Measurements from ENCODE around the gene OR13J1.

OR13J1 gene

GRCh38 chr9:35852876-35853865 is 17.0 kb downstream of the OR13J1 start:
- Histone ChIP-seq H3K4me3 (IDR thresholded peaks at IDR 0.05; ENCODE audit: insufficient read depth, low read depth, low read length) (no peak overlapping the region), H3K9ac (no peak overlapping the region), H3K4me1 (ENCODE audit: low read depth, poor library complexity, severe bottlenecking) (peaks cover 28% of the 10 kb centered on the region), H2AFZ (ENCODE audit: low read depth) (no peak overlapping the region), H4K20me1 (ENCODE audit: insufficient read depth) (no peaks in the 10 kb centered on the region), H3K79me2 (ENCODE audit: insufficient read depth, low read depth) (no peaks in the 10 kb centered on the region), H3K36me3 (ENCODE audit: insufficient read depth) (no peaks in the 10 kb centered on the region), H3K4me2 (no peak overlapping the region), H3K27me3 (ENCODE audit: insufficient read depth, low read depth) (no peaks in the 10 kb centered on the region), H3K27ac (no peak overlapping the region)
- TF ChIP-seq, protein P1, sequence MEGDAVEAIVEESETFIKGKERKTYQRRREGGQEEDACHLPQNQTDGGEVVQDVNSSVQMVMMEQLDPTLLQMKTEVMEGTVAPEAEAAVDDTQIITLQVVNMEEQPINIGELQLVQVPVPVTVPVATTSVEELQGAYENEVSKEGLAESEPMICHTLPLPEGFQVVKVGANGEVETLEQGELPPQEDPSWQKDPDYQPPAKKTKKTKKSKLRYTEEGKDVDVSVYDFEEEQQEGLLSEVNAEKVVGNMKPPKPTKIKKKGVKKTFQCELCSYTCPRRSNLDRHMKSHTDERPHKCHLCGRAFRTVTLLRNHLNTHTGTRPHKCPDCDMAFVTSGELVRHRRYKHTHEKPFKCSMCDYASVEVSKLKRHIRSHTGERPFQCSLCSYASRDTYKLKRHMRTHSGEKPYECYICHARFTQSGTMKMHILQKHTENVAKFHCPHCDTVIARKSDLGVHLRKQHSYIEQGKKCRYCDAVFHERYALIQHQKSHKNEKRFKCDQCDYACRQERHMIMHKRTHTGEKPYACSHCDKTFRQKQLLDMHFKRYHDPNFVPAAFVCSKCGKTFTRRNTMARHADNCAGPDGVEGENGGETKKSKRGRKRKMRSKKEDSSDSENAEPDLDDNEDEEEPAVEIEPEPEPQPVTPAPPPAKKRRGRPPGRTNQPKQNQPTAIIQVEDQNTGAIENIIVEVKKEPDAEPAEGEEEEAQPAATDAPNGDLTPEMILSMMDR (conservative IDR thresholded peaks at IDR 0.05; ENCODE audit: low read depth, low read length) = no peak

DNA sequence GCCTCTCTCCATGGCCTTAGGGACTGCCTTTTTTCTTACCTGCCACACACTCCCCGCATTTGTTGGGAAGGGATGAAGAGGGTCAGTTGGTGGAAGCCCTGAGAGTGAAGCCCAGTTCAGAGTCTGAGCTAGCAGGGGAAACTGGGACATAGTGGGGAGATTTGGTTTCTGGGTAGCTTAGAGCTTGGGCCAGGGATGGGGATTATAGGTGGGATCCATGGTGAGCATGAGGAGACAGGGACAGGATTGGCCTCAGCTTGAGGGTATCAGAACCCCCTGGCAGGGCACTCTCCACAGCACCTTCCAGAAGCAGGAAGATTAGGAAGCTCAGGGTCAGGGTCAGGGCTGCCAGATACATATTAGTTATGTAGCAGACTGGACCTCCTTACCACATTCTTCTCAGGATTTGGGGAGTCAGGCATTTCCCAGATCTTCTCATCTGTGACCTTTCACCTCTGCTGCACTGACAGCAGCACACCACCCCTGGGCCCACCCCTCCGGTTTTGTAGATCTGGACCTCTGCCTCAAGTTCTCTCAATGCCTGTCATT is 17.9 kb downstream of the OR13J1 start:
- Histone ChIP-seq H3K4me3 (IDR thresholded peaks at IDR 0.05; ENCODE audit: insufficient read depth, low read depth, low read length) (no peak overlapping the region), H3K27ac (no peak overlapping the region), H3K4me2 (no peak overlapping the region), H3K27me3 (ENCODE audit: insufficient read depth, low read depth) (no peaks in the 10 kb centered on the region), H3K36me3 (ENCODE audit: insufficient read depth) (no peaks in the 10 kb centered on the region), H3K4me1 (ENCODE audit: low read depth, poor library complexity, severe bottlenecking) (peaks cover 36% of the 10 kb centered on the region), H3K9ac (no peak overlapping the region), H3K79me2 (ENCODE audit: insufficient read depth, low read depth) (no peaks in the 10 kb centered on the region), H4K20me1 (ENCODE audit: insufficient read depth) (no peaks in the 10 kb centered on the region), H2AFZ (ENCODE audit: low read depth) (no peak overlapping the region)
- TF ChIP-seq, protein P1 (conservative IDR thresholded peaks at IDR 0.05; ENCODE audit: low read depth, low read length) = no peak

GRCh38 chr9:35847792-35848572 is 22.2 kb downstream of the OR13J1 start:
- TF ChIP-seq, protein P1 (conservative IDR thresholded peaks at IDR 0.05; ENCODE audit: low read depth, low read length) = no peak
- Histone ChIP-seq H3K27me3 (ENCODE audit: insufficient read depth, low read depth) (no peaks in the 10 kb centered on the region), H3K4me2 (peak overlapping the region; percentile 77), H3K9ac (peak overlapping the region; percentile 46), H2AFZ (ENCODE audit: low read depth) (peak overlapping the region; percentile 37; the same call in 1 of the 2 replicates), H3K4me3 (IDR thresholded peaks at IDR 0.05; ENCODE audit: insufficient read depth, low read depth, low read length) (no peak overlapping the region), H3K36me3 (ENCODE audit: insufficient read depth) (no peaks in the 10 kb centered on the region), H3K79me2 (ENCODE audit: insufficient read depth, low read depth) (no peaks in the 10 kb centered on the region), H4K20me1 (ENCODE audit: insufficient read depth) (no peaks in the 10 kb centered on the region), H3K4me1 (ENCODE audit: low read depth, poor library complexity, severe bottlenecking) (peaks cover 79% of the 10 kb centered on the region), H3K27ac (peak overlapping the region; percentile 92)
